K562 (cell line): ENCODE measurements around the gene SAPCD1. TPM values are rescaled to one million over a fixed set of nuclear protein-coding genes. Genes with fewer than 3 reads are reported as not detected.
A peak's percentile ranks its signal among the peaks of the same experiment; 100 is the strongest.

Experiments used
- ASH1L ChIP-seq: fragments of 450-650 bp; IDR thresholded peaks from 2 replicates; pipeline ENCODE4 v1.6.1; 2018; ENCODE audit warnings: borderline replicate concordance, mild to moderate bottlenecking, low read depth; ENCODE audit not compliant: partially characterized antibody
- ATF1 ChIP-seq, 2 experiments: fragments of 450-650 bp in 1 of 2; IDR thresholded peaks; 2 replicates each; pipeline ENCODE4 v1.6.1; 2016; ENCODE audit warnings: missing compliant biosample characterization in 1 of 2, missing genetic modification characterization in 1 of 2
- CREM ChIP-seq: IDR thresholded peaks from 2 replicates; pipeline ENCODE4 v1.6.1; 2014; ENCODE audit warnings: antibody characterized with exemption, low read depth
- FOXA3 ChIP-seq, 2 experiments: fragments of 450-650 bp in 1 of 2; sonication (generic) in 1 of 2; formaldehyde crosslinking; IDR thresholded peaks in 1 of 2; conservative IDR thresholded peaks in 1 of 2; 2 replicates each; pipeline versions ENCODE4 v1.4.0 to v1.8.0; 2020 to 2022; ENCODE audit warnings: mild to moderate bottlenecking in 2 of 2, missing genetic modification reagents in 1 of 2
- HDAC1 ChIP-seq, 2 experiments: fragments of 450-650 bp; IDR thresholded peaks; 2 replicates each; pipeline ENCODE4 v1.6.1; 2016 to 2017; ENCODE audit warnings: inconsistent platforms in 1 of 2, mild to moderate bottlenecking in 1 of 2, moderate library complexity in 1 of 2
- MAFF ChIP-seq: IDR thresholded peaks from 2 replicates; pipeline ENCODE4 v1.6.1; 2012; ENCODE audit warnings: low read length, improper control_type of control experiment
- NBN ChIP-seq: fragments of 450-650 bp; IDR thresholded peaks from 2 replicates; pipeline ENCODE4 v1.6.1; 2016; ENCODE audit warnings: low read depth, mild to moderate bottlenecking
- PCBP1 ChIP-seq: fragments of 200-400 bp; formaldehyde crosslinking; IDR thresholded peaks from 2 replicates; pipeline ENCODE4 v1.6.1; 2018; ENCODE audit warnings: mild to moderate bottlenecking, low read depth, low read length; ENCODE audit not compliant: poor library complexity, severe bottlenecking
- PYGO2 ChIP-seq: fragments of 450-650 bp; IDR thresholded peaks from 2 replicates; pipeline ENCODE4 v1.6.1; 2016; ENCODE audit warnings: mild to moderate bottlenecking, missing genetic modification characterization, moderate library complexity, missing compliant biosample characterization
- RBFOX2 ChIP-seq: fragments of 200-400 bp; formaldehyde crosslinking; IDR thresholded peaks from 2 replicates; pipeline ENCODE4 v1.6.1; 2017; ENCODE audit warnings: low read depth, mild to moderate bottlenecking, low read length, moderate library complexity
- STAT5B ChIP-seq: fragments of 250-450 bp; sonication (Bioruptor Pico); IDR thresholded peaks from 2 replicates; pipeline ENCODE4 v1.8.0; 2021; ENCODE audit warnings: mild to moderate bottlenecking, inconsistent platforms
- U2AF2 ChIP-seq: fragments of 200-400 bp; formaldehyde crosslinking; optimal IDR thresholded peaks from 2 replicates; pipeline ENCODE3; 2017; ENCODE audit warnings: low read depth, mild to moderate bottlenecking, low read length
- XRCC5 ChIP-seq: fragments of 200-400 bp; formaldehyde crosslinking; IDR thresholded peaks from 2 replicates; pipeline ENCODE4 v1.6.1; 2017; ENCODE audit warnings: low read depth, mild to moderate bottlenecking, low read length
- ZNF12 ChIP-seq: sonication (generic); formaldehyde crosslinking; IDR thresholded peaks from 2 replicates; pipeline ENCODE4 v1.4.0; 2020; ENCODE audit warnings: mild to moderate bottlenecking, missing genetic modification reagents
- ZNF134 ChIP-seq: fragments of 250-450 bp; sonication (Bioruptor Pico); conservative IDR thresholded peaks from 2 replicates; pipeline ENCODE4 v1.4.0; 2020
- ZZZ3 ChIP-seq: fragments of 450-650 bp; IDR thresholded peaks from 2 replicates; pipeline ENCODE4 v1.6.1; 2016; ENCODE audit warnings: antibody characterized with exemption, mild to moderate bottlenecking, moderate library complexity
- polyA plus RNA-seq, 8 experiments: library from polyadenylated mRNA; depleted of rRNA in 4 of 8; stranded (reverse) in 5 of 8; unstranded in 3 of 8; fragments of >200 nt; fragmentation: Nextera tagmentation in 2 of 8; fragmentation: Illumina TruSeq in 1 of 8; extraction: Ambion mirVana in 2 of 8; extraction: Trizol in 1 of 8; gene quantifications; 2 replicates each; pipeline versions ENCODE4 v1.2.1 to v1.2.3, GENCODE V29; 2011 to 2014; ENCODE audit warnings: inconsistent platforms in 1 of 8, missing spikeins in 1 of 8
- total RNA-seq, 7 experiments: library from RNA; depleted of rRNA in 6 of 7; stranded (reverse); fragments of >200 nt in 6 of 7; fragmentation: Illumina TruSeq in 2 of 7; extraction: Trizol in 2 of 7; gene quantifications; 2 replicates each; pipeline versions ENCODE4 v1.2.1 to v1.2.3, GENCODE V29; 2011 to 2021; ENCODE audit warnings: low replicate concordance in 1 of 7
- TF ChIP-seq, protein P1 (sequence below), 2 experiments: fragments of 450-650 bp in 1 of 2; sonication (generic) in 1 of 2; formaldehyde crosslinking in 1 of 2; IDR thresholded peaks in 1 of 2; conservative IDR thresholded peaks in 1 of 2; 2 replicates each; pipeline versions ENCODE4 v1.6.1 to v1.8.1; 2016 to 2023; ENCODE audit warnings: mild to moderate bottlenecking in 2 of 2, moderate library complexity in 2 of 2, inconsistent platforms in 1 of 2, missing genetic modification reagents in 1 of 2
- TF ChIP-seq, protein P2 (sequence below): fragments of 200-800 bp; sonication (Bioruptor generic); IDR thresholded peaks from 2 replicates; pipeline ENCODE4 v1.6.1; 2017; ENCODE audit warnings: missing genetic modification characterization, missing compliant biosample characterization
- TF ChIP-seq, protein P3 (sequence below): fragments of 200-800 bp; sonication (Bioruptor generic); IDR thresholded peaks from 2 replicates; pipeline ENCODE4 v1.6.1; 2016; ENCODE audit warnings: missing genetic modification characterization, missing compliant biosample characterization

Gene SAPCD1
- total and polyA plus RNA-seq, 9 of the 15 experiments (the other 6 are each of a cell fraction or from before 2014, with no cell fraction given) = 2.6 to 30.2 (median 7.4) TPM

- TF ChIP-seq HDAC1 (IDR thresholded peaks at IDR 0.05) (peak in 1 of 2 experiments; percentile 71; a peak in 2 of 4 replicates), MAFF (no peak), XRCC5 (0 out of 2 replicates have a peak, but pooled peaks have one; percentile 17), STAT5B (CRISPR knock-in tag) (no peak), PYGO2 (tag) (peak; percentile 62; the same call in 1 of the 2 replicates), ATF1 (CRISPR knock-in tag; IDR thresholded peaks at IDR 0.05) (no peak), ATF1 (tag; IDR thresholded peaks at IDR 0.05) (peak; percentile 54), PCBP1 (no peak), RBFOX2 (no peak), NBN (peak; percentile 55; the same call in 1 of the 2 replicates), FOXA3 (CRISPR knock-in tag; conservative IDR thresholded peaks at IDR 0.05 in 1 of 2, IDR thresholded peaks at IDR 0.05 in 1 of 2) (peak in 1 of 2 experiments; percentile 63; a peak in 1 of 4 replicates), CREM (no peak), U2AF2 (no peak), ZNF134 (no peak), ZZZ3 (no peak), ASH1L (no peak), ZNF12 (CRISPR knock-in tag) (no peak)
- TF ChIP-seq, protein P1, sequence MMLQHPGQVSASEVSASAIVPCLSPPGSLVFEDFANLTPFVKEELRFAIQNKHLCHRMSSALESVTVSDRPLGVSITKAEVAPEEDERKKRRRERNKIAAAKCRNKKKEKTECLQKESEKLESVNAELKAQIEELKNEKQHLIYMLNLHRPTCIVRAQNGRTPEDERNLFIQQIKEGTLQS (IDR thresholded peaks at IDR 0.05) = peak; percentile 39; the same call in 1 of the 2 replicates
- TF ChIP-seq, protein P1 (CRISPR knock-in tag; conservative IDR thresholded peaks at IDR 0.05) = no peak
- TF ChIP-seq, protein P2, sequence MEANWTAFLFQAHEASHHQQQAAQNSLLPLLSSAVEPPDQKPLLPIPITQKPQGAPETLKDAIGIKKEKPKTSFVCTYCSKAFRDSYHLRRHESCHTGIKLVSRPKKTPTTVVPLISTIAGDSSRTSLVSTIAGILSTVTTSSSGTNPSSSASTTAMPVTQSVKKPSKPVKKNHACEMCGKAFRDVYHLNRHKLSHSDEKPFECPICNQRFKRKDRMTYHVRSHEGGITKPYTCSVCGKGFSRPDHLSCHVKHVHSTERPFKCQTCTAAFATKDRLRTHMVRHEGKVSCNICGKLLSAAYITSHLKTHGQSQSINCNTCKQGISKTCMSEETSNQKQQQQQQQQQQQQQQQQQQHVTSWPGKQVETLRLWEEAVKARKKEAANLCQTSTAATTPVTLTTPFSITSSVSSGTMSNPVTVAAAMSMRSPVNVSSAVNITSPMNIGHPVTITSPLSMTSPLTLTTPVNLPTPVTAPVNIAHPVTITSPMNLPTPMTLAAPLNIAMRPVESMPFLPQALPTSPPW (CRISPR knock-in tag) = 0 out of 2 replicates have a peak, but pooled peaks have one; percentile 37
- TF ChIP-seq, protein P3, sequence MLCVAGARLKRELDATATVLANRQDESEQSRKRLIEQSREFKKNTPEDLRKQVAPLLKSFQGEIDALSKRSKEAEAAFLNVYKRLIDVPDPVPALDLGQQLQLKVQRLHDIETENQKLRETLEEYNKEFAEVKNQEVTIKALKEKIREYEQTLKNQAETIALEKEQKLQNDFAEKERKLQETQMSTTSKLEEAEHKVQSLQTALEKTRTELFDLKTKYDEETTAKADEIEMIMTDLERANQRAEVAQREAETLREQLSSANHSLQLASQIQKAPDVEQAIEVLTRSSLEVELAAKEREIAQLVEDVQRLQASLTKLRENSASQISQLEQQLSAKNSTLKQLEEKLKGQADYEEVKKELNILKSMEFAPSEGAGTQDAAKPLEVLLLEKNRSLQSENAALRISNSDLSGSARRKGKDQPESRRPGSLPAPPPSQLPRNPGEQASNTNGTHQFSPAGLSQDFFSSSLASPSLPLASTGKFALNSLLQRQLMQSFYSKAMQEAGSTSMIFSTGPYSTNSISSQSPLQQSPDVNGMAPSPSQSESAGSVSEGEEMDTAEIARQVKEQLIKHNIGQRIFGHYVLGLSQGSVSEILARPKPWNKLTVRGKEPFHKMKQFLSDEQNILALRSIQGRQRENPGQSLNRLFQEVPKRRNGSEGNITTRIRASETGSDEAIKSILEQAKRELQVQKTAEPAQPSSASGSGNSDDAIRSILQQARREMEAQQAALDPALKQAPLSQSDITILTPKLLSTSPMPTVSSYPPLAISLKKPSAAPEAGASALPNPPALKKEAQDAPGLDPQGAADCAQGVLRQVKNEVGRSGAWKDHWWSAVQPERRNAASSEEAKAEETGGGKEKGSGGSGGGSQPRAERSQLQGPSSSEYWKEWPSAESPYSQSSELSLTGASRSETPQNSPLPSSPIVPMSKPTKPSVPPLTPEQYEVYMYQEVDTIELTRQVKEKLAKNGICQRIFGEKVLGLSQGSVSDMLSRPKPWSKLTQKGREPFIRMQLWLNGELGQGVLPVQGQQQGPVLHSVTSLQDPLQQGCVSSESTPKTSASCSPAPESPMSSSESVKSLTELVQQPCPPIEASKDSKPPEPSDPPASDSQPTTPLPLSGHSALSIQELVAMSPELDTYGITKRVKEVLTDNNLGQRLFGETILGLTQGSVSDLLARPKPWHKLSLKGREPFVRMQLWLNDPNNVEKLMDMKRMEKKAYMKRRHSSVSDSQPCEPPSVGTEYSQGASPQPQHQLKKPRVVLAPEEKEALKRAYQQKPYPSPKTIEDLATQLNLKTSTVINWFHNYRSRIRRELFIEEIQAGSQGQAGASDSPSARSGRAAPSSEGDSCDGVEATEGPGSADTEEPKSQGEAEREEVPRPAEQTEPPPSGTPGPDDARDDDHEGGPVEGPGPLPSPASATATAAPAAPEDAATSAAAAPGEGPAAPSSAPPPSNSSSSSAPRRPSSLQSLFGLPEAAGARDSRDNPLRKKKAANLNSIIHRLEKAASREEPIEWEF (CRISPR knock-in tag) = no peak
Observed at GRCh38 chr6:31794294-31794865, 31.9 kb downstream of the SAPCD1 start (continued).
